ENCODE measurements around the gene GPSM1.

Gene GPSM1

GRCh38 chr9:136358888-136359287, 31.5 kb downstream of the GPSM1 start:
- in situ Hi-C loops (cut with HindIII; ENCODE audit: low sequenced_read_pairs), result no loop called here

GRCh38 chr9:136359774-136360718, 32.7 kb downstream of the GPSM1 start:
- in situ Hi-C loops (cut with HindIII; ENCODE audit: low sequenced_read_pairs), result no loop called here

DNA sequence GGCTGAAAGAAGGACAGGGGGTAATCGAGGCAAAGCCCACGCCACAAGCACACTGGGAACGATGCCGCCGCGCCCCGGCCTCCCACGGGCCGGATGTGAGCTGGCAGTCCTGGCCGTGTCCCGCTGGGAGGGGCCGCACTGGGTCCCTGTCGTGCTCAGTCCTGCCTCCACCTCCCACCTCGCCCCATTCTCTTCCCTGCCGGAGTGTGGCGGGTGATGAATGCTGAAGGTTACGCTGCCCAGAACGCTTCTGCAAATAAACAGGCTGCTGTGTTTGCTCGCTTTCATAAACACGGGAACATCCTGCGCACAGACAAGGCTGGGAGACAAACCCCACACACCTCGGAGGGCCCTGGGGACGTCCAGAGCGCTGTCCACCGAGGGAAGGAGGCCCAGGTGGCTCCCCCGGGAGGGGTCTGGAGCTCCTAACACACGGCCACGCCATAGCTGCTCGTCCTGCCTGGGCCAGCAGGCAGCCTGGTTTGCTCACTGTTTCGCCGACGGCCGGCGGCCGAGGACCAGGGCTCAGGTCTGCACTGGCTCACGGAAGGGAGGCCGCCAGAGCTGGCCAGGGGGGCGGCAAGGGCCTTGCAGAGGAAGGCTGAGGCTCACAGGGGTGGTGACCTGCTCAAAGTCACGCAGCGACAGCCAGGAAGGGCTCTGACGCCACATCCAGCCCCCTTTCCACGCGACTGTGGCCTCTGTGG, 33.9 kb downstream of the GPSM1 start:
- in situ Hi-C loops (cut with HindIII; ENCODE audit: low sequenced_read_pairs), result no loop called here

DNA sequence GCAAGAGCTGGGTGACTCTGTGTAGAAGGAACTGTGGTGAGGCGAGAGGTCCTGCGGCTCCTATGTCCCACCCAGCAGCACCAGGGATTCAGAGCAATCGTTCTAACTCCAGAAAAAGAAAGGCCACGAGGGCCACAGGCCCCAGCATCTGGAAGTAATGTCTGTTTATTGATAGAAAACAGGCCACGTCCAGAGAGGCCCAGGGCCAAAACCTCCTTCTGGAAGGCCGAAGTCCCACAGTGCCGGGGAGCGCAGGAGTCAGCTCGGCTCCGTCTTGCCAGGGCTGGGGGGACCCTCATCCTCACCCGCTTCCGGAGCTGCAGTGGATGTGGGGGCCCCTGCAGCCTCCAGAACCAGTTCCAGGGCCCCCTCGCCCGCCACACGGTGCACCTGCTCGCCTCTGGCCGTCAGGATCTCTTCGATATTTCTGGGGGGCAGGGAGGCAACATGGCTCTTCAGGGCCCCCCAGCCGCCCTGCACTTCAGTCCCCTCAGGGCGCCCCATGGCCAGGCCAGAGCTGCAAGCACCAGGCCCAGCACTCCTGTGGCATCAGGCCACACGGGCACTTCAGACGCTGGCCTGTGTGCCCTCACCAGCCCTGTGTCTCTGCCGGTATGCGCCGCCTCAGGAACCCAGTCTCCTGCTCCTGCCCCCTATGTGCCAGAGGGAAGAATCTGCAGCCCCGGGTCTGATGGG, 34.6 kb downstream of the GPSM1 start:
- in situ Hi-C loops (cut with HindIII; ENCODE audit: low sequenced_read_pairs), result no loop called here

DNA sequence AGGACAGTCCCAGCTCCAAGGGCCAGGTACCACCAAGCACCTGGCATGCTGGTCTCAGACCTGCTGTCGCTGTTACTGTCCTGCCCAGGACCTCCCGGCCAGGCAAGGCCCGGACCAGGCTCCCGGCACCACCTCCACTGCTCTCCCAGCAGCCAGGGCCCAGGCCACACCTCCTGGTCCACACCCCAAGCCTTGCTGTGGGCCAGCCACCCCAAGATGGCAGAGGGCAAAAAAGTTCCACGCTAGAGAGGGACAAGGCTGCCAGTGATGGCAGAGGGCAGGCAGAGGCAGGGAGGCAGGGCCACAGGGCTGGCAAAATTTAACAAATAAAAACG, 35.1 kb downstream of the GPSM1 start:
- in situ Hi-C loops (cut with HindIII; ENCODE audit: low sequenced_read_pairs), result no loop called here

DNA sequence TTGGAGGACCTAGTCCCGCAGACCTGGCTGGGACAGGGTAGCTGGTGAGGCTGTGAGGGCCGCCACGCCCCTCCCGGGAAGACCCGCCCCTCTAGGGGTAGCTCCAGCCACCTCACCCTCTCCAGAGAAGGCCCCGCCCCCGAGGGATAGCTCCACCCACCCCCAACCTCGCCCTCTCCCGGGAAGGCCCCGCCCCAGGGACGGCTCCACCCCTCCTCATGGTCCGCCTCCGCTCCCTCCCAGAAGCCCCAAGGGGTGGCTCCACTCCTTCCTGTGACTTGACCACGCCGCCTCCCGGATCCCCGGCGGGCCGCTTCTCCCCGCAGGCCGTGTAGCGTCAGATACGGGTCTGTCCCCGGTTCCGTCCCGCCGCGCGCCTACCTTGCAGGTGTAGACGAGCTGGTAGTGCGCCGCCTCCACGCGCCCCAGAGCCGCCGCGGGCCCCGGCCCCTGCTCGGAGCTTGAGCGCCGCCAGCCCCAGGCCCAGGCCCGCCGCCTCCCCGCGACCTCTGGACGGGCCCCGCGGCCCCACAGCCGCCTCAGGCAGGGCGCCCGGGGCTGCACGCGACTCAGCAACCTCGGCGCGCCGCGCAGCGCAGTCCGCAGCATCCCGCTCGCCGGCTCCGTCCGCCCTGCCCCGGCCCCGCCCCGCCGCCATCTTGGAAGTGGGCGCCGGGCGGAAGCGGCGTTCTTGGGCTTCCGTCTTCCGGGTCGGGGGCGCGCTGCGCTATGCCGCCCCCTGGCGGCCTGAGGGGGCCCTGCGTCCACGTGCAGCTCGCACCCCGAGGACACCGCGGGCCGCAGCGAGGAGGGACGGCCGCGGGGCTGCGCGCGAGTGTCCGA, 36.0 kb downstream of the GPSM1 start, which contains the start of gene DNLZ:
Gene DNLZ (minus strand): TSS at position 639 of the 843 bp plus-strand sequence. CDS start 30 bp downstream, at position 609.
- in situ Hi-C loops (cut with HindIII; ENCODE audit: low sequenced_read_pairs), result no loop called here

GRCh38 chr9:136363949-136364748, 36.8 kb downstream of the GPSM1 start:
- in situ Hi-C loops (cut with HindIII; ENCODE audit: low sequenced_read_pairs), result no loop called here

GRCh38 chr9:136364942-136365774, 37.8 kb downstream of the GPSM1 start:
- in situ Hi-C loops (cut with HindIII; ENCODE audit: low sequenced_read_pairs), result no loop called here

GRCh38 chr9:136365775-136366222, 38.5 kb downstream of the GPSM1 start:
- in situ Hi-C loops (cut with HindIII; ENCODE audit: low sequenced_read_pairs), result no loop called here

GRCh38 chr9:136366826-136367225, 39.5 kb downstream of the GPSM1 start:
- in situ Hi-C loops (cut with HindIII; ENCODE audit: low sequenced_read_pairs), result no loop called here

DNA sequence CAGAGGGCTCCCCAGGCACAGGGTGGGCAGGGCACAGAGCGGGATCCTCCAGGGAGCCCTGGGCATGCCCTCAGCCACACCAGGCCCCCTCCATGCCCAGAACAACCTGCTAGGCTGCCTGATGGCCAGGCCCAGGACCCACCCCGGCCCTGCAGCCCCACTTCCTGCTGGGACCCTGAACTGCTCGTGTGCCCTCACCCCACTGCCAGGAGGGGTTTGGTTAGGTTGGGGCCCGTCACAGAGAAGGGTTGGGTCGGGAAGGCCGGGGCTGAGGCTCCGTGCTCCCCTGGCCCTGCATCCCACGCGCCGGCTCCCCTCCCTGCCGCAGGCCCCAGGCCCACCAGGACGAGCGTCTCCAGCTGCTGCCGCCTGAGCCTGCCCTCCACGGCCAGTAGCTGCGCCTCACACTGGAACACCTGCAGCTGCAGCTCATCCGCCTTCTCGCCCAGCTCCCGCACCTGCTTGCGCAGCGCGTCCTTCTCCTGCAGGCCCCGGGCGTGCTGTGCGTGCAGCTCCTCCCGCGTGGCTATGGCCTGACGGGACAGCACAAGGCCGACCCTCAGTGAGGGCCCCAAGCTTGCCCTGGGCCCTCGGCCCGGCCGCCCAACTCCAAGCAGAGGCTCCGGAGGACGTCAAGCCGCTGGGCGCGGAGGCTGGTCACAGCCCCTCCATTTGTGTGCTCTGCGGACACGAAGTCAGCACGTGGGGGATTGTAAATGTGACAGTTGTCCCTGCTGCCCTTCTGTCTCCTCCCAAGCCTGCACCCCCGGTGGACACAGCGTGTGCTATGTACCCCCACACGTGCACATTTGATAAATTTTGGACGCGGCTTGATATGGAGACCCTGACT, 40.2 kb downstream of the GPSM1 start:
- in situ Hi-C loops (cut with HindIII; ENCODE audit: low sequenced_read_pairs), result no loop called here

- in situ Hi-C loops (cut with HindIII; ENCODE audit: low sequenced_read_pairs), result no loop called here
Measured at GRCh38 chr9:136368190-136368589, 40.9 kb downstream of the GPSM1 start.

DNA sequence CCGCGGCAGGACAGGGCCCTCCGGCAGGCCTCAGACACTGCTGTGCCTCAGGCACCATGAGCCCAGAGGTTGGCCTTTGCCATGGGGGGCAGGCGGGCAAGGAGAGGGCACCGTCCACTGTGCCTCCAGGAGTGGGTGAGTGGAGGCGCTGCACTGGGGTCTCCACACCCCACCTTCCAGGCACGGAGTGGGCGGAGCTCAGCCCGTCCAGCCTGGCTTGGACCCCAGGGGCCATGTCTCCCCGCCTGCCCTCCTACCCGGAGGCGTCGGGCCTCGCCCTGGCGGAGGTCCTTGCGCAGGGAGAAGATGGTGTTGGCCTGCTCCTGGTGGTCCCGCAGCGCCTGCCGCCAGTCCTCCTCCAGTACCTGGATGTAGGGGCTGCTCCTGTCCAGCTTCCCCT, 42.7 kb downstream of the GPSM1 start:
- in situ Hi-C loops (cut with HindIII; ENCODE audit: low sequenced_read_pairs), result no loop called here

- in situ Hi-C loops (cut with HindIII; ENCODE audit: low sequenced_read_pairs), result no loop called here
Measured at GRCh38 chr9:136370687-136371532, 43.6 kb downstream of the GPSM1 start.

- in situ Hi-C loops (cut with HindIII; ENCODE audit: low sequenced_read_pairs), result no loop called here
Measured at GRCh38 chr9:136371533-136371880, 44.2 kb downstream of the GPSM1 start.

- in situ Hi-C loops (cut with HindIII; ENCODE audit: low sequenced_read_pairs), result no loop called here
Measured at GRCh38 chr9:136372006-136372405, 44.7 kb downstream of the GPSM1 start.

Measured in DLD1 (cell line).